Activated naive CD8-positive, alpha-beta T cell treated with anti-CD3 and anti-CD28 coated beads, Interleukin-2, amount 50 U/mL, for 24 hours (primary cell): ENCODE results near the gene VKORC1.
"Not testable (repeated sequence)": the region's sequence is repeated elsewhere in the genome, so short reads cannot be mapped to it uniquely, and the experiment has no call there.

Source experiments
- ATAC-seq: fragments of 150-1000 bp; cut with Tn5 transposase; one replicate; pipeline ENCODE4 v1.10.0; 2021
- DNase-seq: peaks from one replicate; pipeline ENCODE4 v3.0.0; 2021
- H3K27ac Mint-ChIP-seq: one replicate; pipeline ENCODE4 v1.8.0; 2021; ENCODE audit warnings: mild to moderate bottlenecking, mixed read lengths
- H3K27me3 Mint-ChIP-seq: one replicate; pipeline ENCODE4 v1.8.0; 2021; ENCODE audit warnings: mixed read lengths
- H3K36me3 Mint-ChIP-seq: one replicate; pipeline ENCODE4 v1.8.0; 2021; ENCODE audit warnings: low read depth, mixed read lengths
- H3K4me1 Mint-ChIP-seq: one replicate; pipeline ENCODE4 v1.8.0; 2021; ENCODE audit warnings: mixed read lengths
- H3K4me3 Mint-ChIP-seq: one replicate; pipeline ENCODE4 v1.8.0; 2021; ENCODE audit warnings: mild to moderate bottlenecking, moderate library complexity, mixed read lengths
- H3K9me3 Mint-ChIP-seq: one replicate; pipeline ENCODE4 v1.8.0; 2021; ENCODE audit warnings: mixed read lengths

VKORC1 gene

GRCh38 chr16:31105677-31106213 is 11.1 kb upstream of the VKORC1 start:
- H3K27ac Mint-ChIP-seq = peak overlapping the region; percentile 55
- H3K27me3 Mint-ChIP-seq = no peaks in the 10 kb centered on the region
- no peaks in the 10 kb centered on the region for H3K9me3 Mint-ChIP-seq
- H3K4me1 Mint-ChIP-seq = peaks cover 28% of the 10 kb centered on the region
- peak; percentile 53 for ATAC-seq
- H3K4me3 Mint-ChIP-seq = peak overlapping the region; percentile 9
- DNase-seq = peak; percentile 94
- peaks cover 11% of the 10 kb centered on the region for H3K36me3 Mint-ChIP-seq

- not testable (repeated sequence) for H3K9me3 Mint-ChIP-seq, H3K4me3 Mint-ChIP-seq, H3K27ac Mint-ChIP-seq, H3K4me1 Mint-ChIP-seq, DNase-seq, H3K36me3 Mint-ChIP-seq, H3K27me3 Mint-ChIP-seq, ATAC-seq
Observed at GRCh38 chr16:31100876-31101641, 6.5 kb upstream of the VKORC1 start.

GRCh38 chr16:31099860-31100638 is 5.5 kb upstream of the VKORC1 start:
- no peak for ATAC-seq
- Mint-ChIP-seq H3K4me3 (no peak overlapping the region), H3K9me3 (no peaks in the 10 kb centered on the region), H3K4me1 (peaks cover 9% of the 10 kb centered on the region), H3K36me3 (no peaks in the 10 kb centered on the region), H3K27ac (no peak overlapping the region), H3K27me3 (no peaks in the 10 kb centered on the region)
- no peak for DNase-seq

GRCh38 chr16:31094088-31094423 is 541 bp downstream of the VKORC1 start:
- Mint-ChIP-seq H3K4me3 (peak overlapping the region; percentile 97), H3K4me1 (peaks cover 25% of the 10 kb centered on the region), H3K36me3 (peaks cover 6% of the 10 kb centered on the region), H3K27me3 (no peaks in the 10 kb centered on the region), H3K27ac (peak overlapping the region; percentile 88), H3K9me3 (no peaks in the 10 kb centered on the region)
- no peak for ATAC-seq
- DNase-seq = peak; percentile 21

GRCh38 chr16:31093132-31093703 is 1.4 kb downstream of the VKORC1 start:
- H3K4me1 Mint-ChIP-seq = peaks cover 25% of the 10 kb centered on the region
- peaks cover 6% of the 10 kb centered on the region for H3K36me3 Mint-ChIP-seq
- DNase-seq = no peak
- no peak overlapping the region for H3K27ac Mint-ChIP-seq
- H3K9me3 Mint-ChIP-seq = no peaks in the 10 kb centered on the region
- peak overlapping the region; percentile 97 for H3K4me3 Mint-ChIP-seq
- no peaks in the 10 kb centered on the region for H3K27me3 Mint-ChIP-seq
- no peak for ATAC-seq

DNA sequence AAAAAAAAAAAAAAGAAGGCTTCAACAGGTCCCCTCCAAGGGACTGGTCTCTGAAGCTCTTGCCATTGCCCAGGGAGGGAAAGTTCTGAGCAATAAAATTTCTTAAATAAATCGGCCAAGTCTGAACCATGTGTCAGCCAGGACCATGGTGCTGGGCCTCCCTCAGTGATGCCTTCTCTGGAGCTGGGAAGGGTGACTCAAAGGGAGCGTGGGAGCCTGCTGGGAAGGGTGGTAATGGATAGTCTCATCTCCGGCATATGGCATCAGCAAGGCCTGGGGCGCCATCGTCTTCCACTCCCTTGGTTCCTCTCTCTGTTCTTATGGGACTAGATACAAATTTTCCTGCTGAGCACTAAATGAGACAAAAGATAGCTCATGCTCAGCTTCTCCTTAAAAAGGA is 2.3 kb downstream of the VKORC1 start:
- peaks cover 6% of the 10 kb centered on the region for H3K36me3 Mint-ChIP-seq
- H3K27ac Mint-ChIP-seq = no peak overlapping the region
- no peak for DNase-seq
- peak overlapping the region; percentile 26 for H3K4me3 Mint-ChIP-seq
- no peak for ATAC-seq
- H3K27me3 Mint-ChIP-seq = no peaks in the 10 kb centered on the region
- H3K4me1 Mint-ChIP-seq = peaks cover 25% of the 10 kb centered on the region
- H3K9me3 Mint-ChIP-seq = no peaks in the 10 kb centered on the region

DNA sequence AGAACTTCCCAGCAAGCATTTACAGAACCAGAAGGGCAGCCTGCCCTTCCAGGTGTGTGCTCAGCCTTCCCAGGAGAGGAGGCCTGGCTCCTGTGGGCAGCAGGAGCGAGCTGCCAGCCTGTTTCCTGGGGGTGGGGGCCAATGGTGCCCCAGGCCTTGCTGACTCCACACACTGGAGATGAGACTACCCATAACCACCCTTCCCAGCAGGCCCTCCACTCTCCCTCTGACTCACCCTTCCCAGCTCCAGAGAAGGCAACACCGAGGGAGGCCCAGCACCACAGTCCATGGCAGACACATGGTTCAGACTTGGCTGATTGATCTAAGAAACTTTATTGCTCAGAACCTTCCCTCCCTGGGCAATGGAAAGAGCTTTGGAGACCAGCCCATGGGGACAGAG is 4.1 kb downstream of the VKORC1 start:
- Mint-ChIP-seq H3K9me3 (no peaks in the 10 kb centered on the region), H3K27ac (no peak overlapping the region), H3K36me3 (peaks cover 6% of the 10 kb centered on the region), H3K27me3 (no peaks in the 10 kb centered on the region), H3K4me1 (peaks cover 19% of the 10 kb centered on the region), H3K4me3 (no peak overlapping the region)
- ATAC-seq (no peak), DNase-seq (no peak)

GRCh38 chr16:31089199-31089598 is 5.4 kb downstream of the VKORC1 start:
- no peak overlapping the region for H3K4me3 Mint-ChIP-seq
- peaks cover 6% of the 10 kb centered on the region for H3K36me3 Mint-ChIP-seq
- DNase-seq (no peak), ATAC-seq (no peak)
- peak overlapping the region; percentile 55 for H3K27ac Mint-ChIP-seq
- no peaks in the 10 kb centered on the region for H3K27me3 Mint-ChIP-seq
- H3K9me3 Mint-ChIP-seq = no peaks in the 10 kb centered on the region
- H3K4me1 Mint-ChIP-seq = peaks cover 10% of the 10 kb centered on the region

DNA sequence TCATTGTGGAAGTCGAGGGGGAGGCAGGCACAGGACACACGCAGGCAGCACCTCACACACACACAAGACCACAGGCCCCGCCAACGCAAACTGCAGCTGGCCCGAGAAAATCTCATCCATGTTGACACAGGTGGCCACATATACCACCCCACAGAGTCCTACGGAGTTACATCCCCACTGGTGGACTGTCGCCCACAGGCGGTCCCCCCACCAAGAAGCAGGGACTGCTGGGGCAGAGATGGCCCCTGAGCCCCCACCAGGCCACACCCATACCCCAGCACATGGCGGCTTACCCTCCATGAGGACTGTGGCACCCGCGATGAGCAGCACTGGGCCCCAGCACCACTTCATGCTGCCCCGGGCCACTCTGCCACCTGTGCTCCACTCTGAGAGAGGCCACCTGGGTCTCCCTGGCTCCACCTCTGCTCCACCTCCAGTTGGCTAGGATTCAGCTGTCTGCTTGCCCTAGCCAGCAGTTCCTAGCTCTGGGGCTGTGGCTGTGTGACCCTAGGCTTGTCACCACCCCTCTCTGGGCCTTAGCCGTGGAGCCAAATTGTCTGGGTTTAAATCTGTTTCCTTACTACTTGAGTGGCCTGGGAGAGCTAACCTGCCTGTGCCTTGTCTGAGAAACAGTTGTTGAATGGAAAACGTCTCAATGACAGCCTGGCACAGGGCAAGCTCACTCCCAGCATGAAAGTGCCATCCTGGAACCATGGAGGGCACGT is 6.0 kb downstream of the VKORC1 start, which contains the start of gene PRSS53:
Gene PRSS53 (minus strand): TSS at position 485 of the 725 bp plus-strand sequence. CDS start 134 bp downstream, at position 351.
- H3K27me3 Mint-ChIP-seq = no peaks in the 10 kb centered on the region
- H3K27ac Mint-ChIP-seq = peak within 1 kb of the TSS; percentile 55
- no peak within 1 kb of the TSS for H3K4me3 Mint-ChIP-seq
- no peaks in the 10 kb centered on the region for H3K9me3 Mint-ChIP-seq
- no peak for DNase-seq
- no peak for ATAC-seq
- H3K36me3 Mint-ChIP-seq = peaks cover 6% of the 10 kb centered on the region
- peaks cover 4% of the 10 kb centered on the region for H3K4me1 Mint-ChIP-seq

DNA sequence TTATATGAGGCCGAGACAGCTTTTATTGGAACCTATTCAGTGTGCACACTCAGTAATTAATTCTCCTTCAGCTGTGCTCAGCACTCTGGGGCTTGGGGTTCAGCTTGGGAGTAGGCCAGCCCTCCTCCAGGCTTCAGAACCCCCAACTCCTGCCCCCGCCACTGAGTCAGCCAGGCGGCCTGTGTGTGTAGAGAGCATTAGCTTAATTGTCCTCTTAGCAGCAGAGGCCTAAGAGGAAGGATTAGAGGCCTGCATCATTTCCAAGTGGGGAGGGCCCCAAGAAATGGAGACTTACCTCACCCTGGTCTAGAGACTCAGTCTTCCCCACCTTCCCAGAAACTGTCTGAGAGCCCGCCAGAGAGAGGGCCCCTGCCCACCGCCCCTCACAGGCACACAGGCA is 6.6 kb downstream of the VKORC1 start:
- Mint-ChIP-seq H3K36me3 (peaks cover 6% of the 10 kb centered on the region), H3K9me3 (no peaks in the 10 kb centered on the region), H3K4me1 (peaks cover 4% of the 10 kb centered on the region), H3K27me3 (no peaks in the 10 kb centered on the region), H3K4me3 (no peak overlapping the region), H3K27ac (no peak overlapping the region)
- no peak for ATAC-seq
- DNase-seq = no peak

DNA sequence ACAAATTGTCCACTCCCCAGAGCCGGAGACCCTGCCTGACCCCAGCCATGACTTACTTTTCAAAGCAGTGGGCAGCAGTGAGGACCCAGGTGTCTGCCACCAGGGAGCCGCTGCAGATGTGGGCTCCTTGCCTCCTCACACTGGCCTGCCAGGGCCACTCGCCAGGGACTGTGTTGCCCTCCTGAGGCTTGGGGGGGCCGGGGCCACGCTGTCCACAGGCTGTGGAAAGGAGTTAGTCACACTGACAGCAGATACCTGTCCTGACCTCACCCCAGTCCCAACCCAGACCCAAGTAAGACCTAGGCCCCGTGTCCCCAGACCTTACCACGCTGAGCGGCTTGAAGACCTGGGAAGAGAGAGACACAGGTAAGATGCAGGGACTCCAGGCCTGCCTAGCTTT is 7.1 kb downstream of the VKORC1 start:
- ATAC-seq (no peak), DNase-seq (no peak)

DNA sequence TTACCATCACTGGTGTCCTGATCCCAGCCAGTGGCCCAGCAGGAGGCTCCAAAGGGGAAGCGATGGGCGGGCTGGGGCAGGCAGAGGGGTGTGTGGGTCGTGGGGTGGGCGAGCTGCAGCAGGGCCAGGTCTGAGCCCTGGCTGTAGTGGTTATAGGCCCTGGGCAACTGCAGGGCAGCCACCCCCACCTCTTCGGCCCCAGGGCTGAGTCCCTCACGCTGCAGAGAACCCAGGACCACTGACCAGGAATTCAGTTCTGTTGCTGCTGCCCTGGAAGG is 8.0 kb downstream of the VKORC1 start:
- Mint-ChIP-seq H3K9me3 (no peaks in the 10 kb centered on the region), H3K4me1 (peaks cover 6% of the 10 kb centered on the region), H3K4me3 (no peak overlapping the region), H3K27ac (no peak overlapping the region), H3K27me3 (no peaks in the 10 kb centered on the region), H3K36me3 (peaks cover 8% of the 10 kb centered on the region)
- no peak for ATAC-seq
- DNase-seq = no peak

More for the DNA sequence above, 7.1 kb downstream of the VKORC1 start:
- Mint-ChIP-seq H3K27ac (no peak overlapping the region), H3K4me1 (peaks cover 4% of the 10 kb centered on the region), H3K9me3 (no peaks in the 10 kb centered on the region), H3K36me3 (peaks cover 6% of the 10 kb centered on the region), H3K4me3 (no peak overlapping the region), H3K27me3 (no peaks in the 10 kb centered on the region)

GRCh38 chr16:31085873-31086628 is 8.5 kb downstream of the VKORC1 start:
- Mint-ChIP-seq H3K9me3 (no peaks in the 10 kb centered on the region), H3K4me3 (no peak overlapping the region), H3K36me3 (peaks cover 5% of the 10 kb centered on the region), H3K27ac (peak overlapping the region; percentile 13), H3K27me3 (no peaks in the 10 kb centered on the region), H3K4me1 (peaks cover 6% of the 10 kb centered on the region)
- no peak for ATAC-seq
- no peak for DNase-seq

DNA sequence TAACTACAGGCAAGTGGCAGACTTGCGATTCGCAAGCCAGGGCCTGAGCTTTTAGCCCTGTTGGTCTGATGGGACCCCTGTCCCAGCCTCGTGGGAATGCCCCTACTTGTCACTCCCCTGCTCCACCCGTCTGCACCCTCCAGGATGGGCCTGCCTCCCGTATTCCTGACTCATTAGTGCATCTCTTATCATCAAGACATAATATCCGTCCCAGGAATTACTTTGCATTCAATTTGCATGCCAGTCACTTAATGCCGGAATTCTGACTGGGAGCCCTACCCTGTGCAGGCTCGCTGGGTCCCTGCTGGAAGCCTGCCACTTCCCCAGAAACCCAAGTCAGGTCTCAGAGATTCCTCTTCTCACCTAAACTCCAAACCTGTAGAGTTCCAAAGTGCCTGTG is 9.2 kb downstream of the VKORC1 start:
- H3K36me3 Mint-ChIP-seq = peaks cover 6% of the 10 kb centered on the region

More for the DNA sequence above, 9.2 kb downstream of the VKORC1 start:
- H3K4me3 Mint-ChIP-seq = no peak overlapping the region
- no peak overlapping the region for H3K27ac Mint-ChIP-seq
- H3K27me3 Mint-ChIP-seq = no peaks in the 10 kb centered on the region
- no peaks in the 10 kb centered on the region for H3K9me3 Mint-ChIP-seq
- H3K4me1 Mint-ChIP-seq = peaks cover 2% of the 10 kb centered on the region
- ATAC-seq = no peak
- DNase-seq = no peak
